HG03064 (cell line): ENCODE measurements around the gene ERICH6.
"Not testable (repeated sequence)": the region's sequence is repeated elsewhere in the genome, so short reads cannot be mapped to it uniquely, and the experiment has no call there.

Source experiments
- ATAC-seq: cut with Tn5 transposase; IDR thresholded peaks from one replicate; pipeline ENCODE4 v1.9.1; 2021; ENCODE audit warnings: low read depth; ENCODE audit not compliant: unreplicated experiment

Gene ERICH6

DNA sequence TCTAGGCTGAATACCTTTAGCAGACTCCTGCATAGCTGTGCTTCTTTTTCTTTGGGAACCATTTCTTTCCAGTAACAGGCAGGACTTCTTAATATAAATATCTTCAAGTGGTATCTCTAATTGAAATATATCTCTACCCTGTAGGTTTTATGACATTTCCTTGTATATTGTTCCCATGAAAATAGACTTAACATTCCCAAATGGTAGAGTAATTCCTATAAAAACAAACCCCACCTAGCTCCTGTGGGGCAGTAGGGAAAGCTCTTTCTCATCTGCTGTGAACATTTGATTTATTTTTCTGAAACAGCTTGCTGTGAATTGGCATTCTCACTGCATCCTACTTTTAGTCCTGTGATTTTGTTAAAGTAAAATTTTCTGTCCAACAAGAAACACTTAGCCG is 79.8 kb downstream of the ERICH6 start:
- no peak for ATAC-seq

DNA sequence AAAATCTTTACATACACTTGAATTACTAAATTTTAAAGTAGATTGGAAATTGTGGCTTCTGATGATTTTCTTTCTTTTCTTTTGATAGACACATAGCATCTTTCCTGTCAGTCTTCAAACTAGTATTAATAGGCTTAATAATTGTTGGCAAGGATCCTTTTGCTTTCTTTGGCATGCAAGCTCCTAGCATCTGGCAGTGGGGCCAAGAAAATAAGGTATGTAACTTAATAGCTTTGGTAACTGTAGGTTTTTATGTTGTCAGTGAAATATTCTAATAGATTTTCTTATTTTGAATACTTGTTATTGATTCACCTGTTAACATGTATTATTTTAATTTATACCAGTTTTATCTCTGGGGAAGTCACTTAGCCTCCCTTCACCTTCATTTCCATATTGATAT is 80.8 kb downstream of the ERICH6 start:
- not testable (repeated sequence) for ATAC-seq

DNA sequence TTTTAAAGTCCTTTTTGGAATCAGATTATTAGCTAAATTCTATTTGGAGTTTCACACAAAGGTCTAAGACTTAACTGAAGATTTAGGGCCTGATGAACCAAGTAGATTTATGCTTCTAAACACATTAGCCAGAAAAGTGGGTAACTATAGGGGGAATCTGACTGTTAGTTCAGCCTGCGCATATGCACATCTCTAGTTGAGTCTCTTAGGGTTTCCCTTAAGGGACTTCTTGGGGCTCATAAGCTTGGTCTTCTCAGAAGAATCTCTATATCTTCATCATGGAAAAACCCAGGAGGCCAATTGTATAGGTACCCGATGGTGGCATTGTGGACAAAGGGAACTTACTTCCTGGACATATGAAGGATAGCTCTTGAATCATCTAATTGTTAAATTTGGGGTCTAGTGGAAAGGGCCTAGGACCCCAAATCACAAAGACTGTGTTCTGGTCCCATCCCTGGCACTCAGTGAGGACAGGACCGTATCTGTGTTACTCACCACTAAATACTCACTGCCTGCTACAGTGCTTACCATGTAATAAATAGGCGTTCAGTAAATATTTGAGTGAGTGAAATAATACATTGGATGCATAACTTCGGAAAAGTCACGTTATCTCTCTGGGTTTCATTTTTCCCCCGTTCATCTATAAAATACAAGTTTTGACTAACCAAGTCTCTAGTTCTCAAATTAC is 83.6 kb downstream of the ERICH6 start:
- no peak for ATAC-seq

DNA sequence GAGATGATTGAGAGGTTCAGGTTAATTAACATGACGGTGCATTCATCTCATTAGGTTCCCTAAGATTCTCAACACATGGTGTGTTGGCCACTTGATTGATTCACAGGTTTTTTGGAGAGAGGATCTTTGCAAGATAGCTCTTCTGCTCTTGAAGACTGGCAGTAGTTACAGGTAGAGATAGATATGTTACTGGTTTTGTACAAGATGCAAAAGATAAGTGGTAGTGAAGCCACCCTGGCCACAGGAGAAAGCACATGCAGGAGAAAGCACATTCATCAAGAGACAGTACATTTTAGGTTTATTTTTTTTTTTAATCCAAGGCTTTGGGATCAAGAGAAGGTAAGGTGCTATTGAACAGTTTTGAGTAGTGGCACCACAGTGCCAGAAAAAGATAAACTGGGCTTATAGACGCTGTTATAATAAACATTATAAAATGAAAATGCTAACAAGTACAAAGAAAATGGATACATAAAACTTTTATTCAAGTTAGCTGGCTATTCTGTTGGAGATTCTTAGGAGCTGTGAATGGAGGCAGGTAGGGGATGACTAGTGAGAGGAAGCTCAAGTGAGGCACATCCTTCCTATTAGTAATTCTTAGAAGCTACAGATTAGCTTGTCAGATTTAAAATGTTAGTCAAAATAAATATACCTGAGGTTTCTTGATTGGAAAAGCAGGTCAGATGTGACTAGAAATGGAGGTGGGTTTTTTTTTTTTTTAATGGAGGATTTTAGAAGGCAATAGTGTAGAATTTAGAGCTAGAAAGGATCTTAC is 89.8 kb downstream of the ERICH6 start:
- no peak for ATAC-seq

- no peak for ATAC-seq
Observed at GRCh38 chr3:150613034-150613433, 90.7 kb downstream of the ERICH6 start.

- ATAC-seq, result no peak
Observed at GRCh38 chr3:150612494-150612893, 91.2 kb downstream of the ERICH6 start.

- no peak for ATAC-seq
Observed at GRCh38 chr3:150611666-150612065, 92.1 kb downstream of the ERICH6 start.

DNA sequence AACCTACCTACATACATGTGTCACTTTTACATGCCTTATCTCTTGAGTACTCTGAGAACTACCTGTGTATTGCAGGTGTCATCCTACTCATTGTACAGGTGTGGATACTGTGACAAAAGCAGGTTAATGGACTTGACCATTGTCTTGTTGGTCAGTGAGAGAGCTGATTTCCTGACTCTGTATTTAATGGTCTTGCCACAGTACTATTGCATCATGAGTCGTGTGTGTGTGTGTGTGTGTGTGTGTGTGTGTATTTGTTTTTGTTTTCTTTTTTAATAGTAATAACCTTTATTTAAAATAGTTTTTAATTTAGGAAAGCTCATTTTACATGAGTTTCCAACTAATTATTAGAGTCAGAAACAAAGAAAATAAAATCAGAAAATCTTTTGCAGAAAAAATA is 92.9 kb downstream of the ERICH6 start:
- ATAC-seq, result no peak

DNA sequence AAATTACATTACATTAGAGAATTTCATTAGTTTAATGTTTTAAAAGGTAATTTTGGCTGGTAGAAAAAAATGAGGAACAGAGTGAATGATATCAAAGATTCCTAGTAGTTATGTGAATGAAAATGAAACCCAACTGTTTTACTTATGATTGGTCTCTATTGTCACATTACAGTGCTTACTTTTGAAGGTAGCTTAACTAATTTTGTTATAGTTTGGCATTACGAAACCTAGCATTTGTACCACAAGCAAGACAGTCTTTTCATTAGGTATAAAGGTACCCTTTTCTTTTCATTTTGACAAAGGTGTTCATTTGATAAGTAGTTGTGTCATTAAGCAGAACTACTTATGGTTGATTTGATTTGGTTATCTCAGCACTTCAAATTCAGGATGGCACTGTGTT is 93.7 kb downstream of the ERICH6 start:
- ATAC-seq, result no peak
